T-helper 2 cell treated with Interferon-gamma antibody and Interleukin-4, amounts not matched to agents 5 μg/mL and 100 μg/mL, for 36 hours (primary cell): ENCODE results near the gene ADAMTSL3.

Experiments used
- DNase-seq: peaks from one replicate; pipeline ENCODE4 v3.0.0; 2021; ENCODE audit warnings: low spot score
- H3K27ac Mint-ChIP-seq: one replicate; pipeline ENCODE4 v1.8.0; 2021; ENCODE audit warnings: mild to moderate bottlenecking, mixed read lengths
- H3K27me3 Mint-ChIP-seq: one replicate; pipeline ENCODE4 v1.8.0; 2021; ENCODE audit warnings: low read depth, mixed read lengths
- H3K36me3 Mint-ChIP-seq: one replicate; pipeline ENCODE4 v1.8.0; 2021; ENCODE audit warnings: low read depth, mixed read lengths
- H3K4me1 Mint-ChIP-seq: one replicate; pipeline ENCODE4 v1.8.0; 2021; ENCODE audit warnings: low read depth, mixed read lengths
- H3K4me3 Mint-ChIP-seq: one replicate; pipeline ENCODE4 v1.8.0; 2022; ENCODE audit warnings: mild to moderate bottlenecking, moderate library complexity, mixed read lengths
- H3K9me3 Mint-ChIP-seq: one replicate; pipeline ENCODE4 v1.8.0; 2021; ENCODE audit warnings: mixed read lengths

The ADAMTSL3 gene

DNA sequence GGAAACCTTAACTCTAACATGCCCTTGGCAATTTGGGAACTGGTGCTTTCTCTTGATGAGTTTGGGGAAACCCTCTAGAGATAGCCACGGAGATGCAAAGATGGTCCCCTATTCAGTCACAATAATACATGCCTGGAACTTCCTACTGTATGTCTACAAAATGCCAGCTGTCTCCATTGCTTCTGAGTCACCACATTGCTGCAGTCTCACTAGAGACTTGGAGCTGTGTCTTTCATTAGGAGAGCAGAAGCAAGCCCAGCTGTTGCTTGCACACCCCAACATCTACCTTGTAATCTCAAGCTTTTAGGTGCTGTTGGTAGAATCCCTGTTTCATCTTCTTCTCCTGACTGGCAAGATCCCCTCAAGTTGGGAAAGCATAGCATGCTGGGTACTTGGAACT is 261.0 kb downstream of the ADAMTSL3 start:
- no peak for DNase-seq
- Mint-ChIP-seq H3K9me3 (peaks cover 2% of the 10 kb centered on the region), H3K27me3 (peaks cover 3% of the 10 kb centered on the region), H3K4me3 (no peak overlapping the region), H3K36me3 (peaks cover 2% of the 10 kb centered on the region), H3K27ac (no peak overlapping the region), H3K4me1 (peaks cover 23% of the 10 kb centered on the region)

DNA sequence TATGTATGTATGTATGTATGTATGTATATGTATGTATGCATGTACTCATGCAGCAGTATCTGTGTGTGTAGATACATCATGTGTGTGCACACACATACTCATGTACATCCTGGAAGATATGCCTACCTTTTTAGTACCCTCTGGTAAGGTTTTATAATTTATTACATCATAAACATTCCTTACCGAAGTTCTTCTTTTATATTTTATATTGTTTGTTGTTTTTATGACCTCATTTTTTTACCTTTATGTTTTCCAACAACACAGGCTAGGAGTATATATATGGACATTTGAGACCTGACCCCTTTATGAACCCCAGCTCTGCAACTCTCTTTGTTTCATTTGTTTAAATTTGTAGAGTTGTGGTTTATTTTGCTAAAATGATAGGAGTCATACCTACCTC is 263.5 kb downstream of the ADAMTSL3 start:
- Mint-ChIP-seq H3K27me3 (peaks cover 3% of the 10 kb centered on the region), H3K4me3 (no peak overlapping the region), H3K9me3 (no peaks in the 10 kb centered on the region), H3K4me1 (peaks cover 25% of the 10 kb centered on the region), H3K36me3 (no peaks in the 10 kb centered on the region), H3K27ac (no peak overlapping the region)
- no peak for DNase-seq

DNA sequence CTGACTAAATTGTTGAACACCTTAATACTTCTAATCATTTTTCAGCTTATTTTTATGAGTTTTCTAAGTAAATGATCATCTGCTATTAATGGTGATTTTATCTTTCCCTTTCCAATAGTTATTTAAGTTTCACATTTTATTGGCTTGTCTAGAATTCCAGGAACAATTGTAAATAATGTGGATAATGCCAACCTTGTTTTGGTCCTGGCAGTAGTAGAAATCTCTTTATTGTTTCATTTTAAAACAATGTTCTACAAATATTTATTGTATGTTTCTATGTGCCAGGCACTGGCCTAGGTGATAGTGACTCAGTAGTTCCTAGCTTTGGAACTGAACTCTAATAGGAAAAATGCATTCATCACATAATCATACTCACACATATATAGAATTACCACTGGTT is 264.1 kb downstream of the ADAMTSL3 start:
- Mint-ChIP-seq H3K36me3 (no peaks in the 10 kb centered on the region), H3K9me3 (no peaks in the 10 kb centered on the region), H3K4me3 (no peak overlapping the region), H3K27me3 (peaks cover 3% of the 10 kb centered on the region), H3K27ac (no peak overlapping the region), H3K4me1 (peaks cover 25% of the 10 kb centered on the region)
- DNase-seq = no peak

DNA sequence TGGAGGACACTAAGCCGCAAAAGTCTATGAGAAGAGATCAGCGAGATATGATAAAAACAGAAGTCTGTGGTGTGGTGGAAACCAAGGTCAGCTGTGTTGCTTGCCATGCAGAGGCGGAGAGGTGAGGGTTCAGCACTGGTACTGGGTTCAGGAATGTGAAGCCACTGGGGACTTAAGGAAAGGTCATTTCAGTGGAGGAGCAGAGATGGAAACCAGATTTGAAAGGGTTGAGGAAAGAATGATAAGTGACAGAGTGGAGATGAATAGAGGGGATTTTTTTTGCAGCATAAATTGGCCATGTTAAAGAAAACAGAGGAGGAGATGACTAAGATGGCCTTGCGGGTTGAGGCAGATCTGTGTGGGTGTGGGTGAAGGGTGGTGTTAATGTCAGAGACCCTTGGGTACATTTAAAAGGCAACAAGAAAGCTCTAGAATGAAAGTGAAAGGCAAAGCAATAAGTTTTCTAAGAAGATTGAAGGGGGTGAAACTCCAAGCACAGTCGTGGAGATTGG is 265.5 kb downstream of the ADAMTSL3 start:
- H3K4me1 Mint-ChIP-seq = peaks cover 22% of the 10 kb centered on the region
- peaks cover 3% of the 10 kb centered on the region for H3K27me3 Mint-ChIP-seq
- H3K36me3 Mint-ChIP-seq = no peaks in the 10 kb centered on the region
- H3K4me3 Mint-ChIP-seq = peak overlapping the region; percentile 74
- H3K9me3 Mint-ChIP-seq = no peaks in the 10 kb centered on the region
- DNase-seq = peak; percentile 83
- H3K27ac Mint-ChIP-seq = peak overlapping the region; percentile 86

DNA sequence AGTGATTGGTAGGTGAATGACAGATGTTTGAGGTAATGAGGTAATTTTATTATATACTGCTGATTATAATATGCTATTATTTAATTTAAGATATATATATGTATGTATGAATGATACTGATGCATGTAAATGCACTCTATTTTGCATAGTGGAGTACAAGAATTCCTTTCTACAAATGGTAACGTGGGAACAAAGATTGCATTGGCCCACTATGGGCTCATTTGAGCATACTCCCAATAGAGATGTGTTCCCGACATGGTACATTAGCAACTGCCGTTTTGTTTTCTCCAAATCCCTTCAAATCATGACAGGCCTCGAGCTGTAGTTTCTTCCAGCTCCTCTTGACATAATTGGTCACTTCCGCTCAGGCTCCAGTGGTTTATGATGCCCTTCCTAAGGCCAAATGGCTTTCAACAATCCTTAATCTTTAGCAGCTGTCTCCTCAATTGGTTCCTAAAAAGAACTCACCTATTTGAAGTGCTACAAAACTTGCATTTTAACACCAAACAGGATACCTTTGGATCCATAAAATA is 266.1 kb downstream of the ADAMTSL3 start:
- peak overlapping the region; percentile 86 for H3K27ac Mint-ChIP-seq
- H3K27me3 Mint-ChIP-seq = peaks cover 3% of the 10 kb centered on the region
- H3K4me1 Mint-ChIP-seq = peaks cover 24% of the 10 kb centered on the region
- no peaks in the 10 kb centered on the region for H3K9me3 Mint-ChIP-seq
- H3K36me3 Mint-ChIP-seq = no peaks in the 10 kb centered on the region
- peak overlapping the region; percentile 74 for H3K4me3 Mint-ChIP-seq
- DNase-seq = no peak

DNA sequence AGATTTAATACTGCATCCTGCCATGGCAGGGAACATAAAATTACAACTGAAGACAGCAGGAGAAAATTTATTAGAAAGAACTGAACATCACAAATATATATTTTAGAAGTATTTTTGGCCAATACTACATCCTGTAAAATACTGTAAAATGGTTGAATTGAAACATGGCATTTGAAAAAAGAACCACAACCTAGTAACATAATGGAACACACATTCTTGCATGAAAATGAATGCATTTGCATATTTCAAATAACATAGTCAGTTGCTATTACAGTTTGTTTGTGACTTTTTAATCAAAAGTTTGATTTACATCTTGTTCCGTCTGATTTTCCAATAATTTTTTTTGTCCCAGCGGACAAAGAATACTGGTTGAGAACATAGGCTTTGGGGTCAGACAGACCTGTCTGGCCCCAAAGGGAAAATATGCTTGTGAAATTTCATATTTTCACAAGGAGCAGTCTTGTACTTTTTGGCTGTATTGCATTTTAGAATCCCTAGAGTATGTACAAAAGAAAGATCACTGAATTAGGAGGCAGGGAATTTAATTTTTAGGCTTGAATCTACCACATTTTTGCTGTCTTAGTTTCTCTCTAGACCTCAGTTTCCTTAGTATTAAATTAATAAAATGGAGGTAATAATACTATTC is 268.8 kb downstream of the ADAMTSL3 start:
- H3K36me3 Mint-ChIP-seq = peaks cover 4% of the 10 kb centered on the region

DNA sequence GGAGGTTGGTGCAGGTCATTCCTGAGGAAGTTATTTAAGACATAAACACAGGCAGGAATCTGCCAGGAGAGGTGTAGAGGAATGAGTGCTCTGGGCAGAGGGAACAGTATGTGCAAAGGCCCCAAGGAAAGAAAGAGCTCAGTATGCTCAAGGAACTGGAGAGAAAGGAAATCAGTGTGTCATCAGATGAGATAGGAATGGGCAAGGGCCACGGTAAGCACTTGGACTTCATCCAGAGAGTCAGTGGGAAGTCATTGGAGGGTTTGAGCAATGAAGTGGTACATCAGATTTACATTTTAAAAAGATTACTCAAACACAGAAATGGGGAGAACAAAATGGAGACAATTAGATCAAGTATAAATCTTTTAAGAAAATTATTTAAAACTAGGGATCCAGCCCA is 272.2 kb downstream of the ADAMTSL3 start:
- no peak for DNase-seq
- no peak overlapping the region for H3K27ac Mint-ChIP-seq
- H3K4me1 Mint-ChIP-seq = peaks cover 31% of the 10 kb centered on the region
- no peaks in the 10 kb centered on the region for H3K27me3 Mint-ChIP-seq
- no peaks in the 10 kb centered on the region for H3K9me3 Mint-ChIP-seq
- H3K36me3 Mint-ChIP-seq = peaks cover 4% of the 10 kb centered on the region
- no peak overlapping the region for H3K4me3 Mint-ChIP-seq

More for the DNA sequence above, 268.8 kb downstream of the ADAMTSL3 start:
- Mint-ChIP-seq H3K27ac (no peak overlapping the region), H3K27me3 (no peaks in the 10 kb centered on the region), H3K9me3 (no peaks in the 10 kb centered on the region), H3K4me3 (no peak overlapping the region), H3K4me1 (peaks cover 30% of the 10 kb centered on the region)
- DNase-seq = no peak

DNA sequence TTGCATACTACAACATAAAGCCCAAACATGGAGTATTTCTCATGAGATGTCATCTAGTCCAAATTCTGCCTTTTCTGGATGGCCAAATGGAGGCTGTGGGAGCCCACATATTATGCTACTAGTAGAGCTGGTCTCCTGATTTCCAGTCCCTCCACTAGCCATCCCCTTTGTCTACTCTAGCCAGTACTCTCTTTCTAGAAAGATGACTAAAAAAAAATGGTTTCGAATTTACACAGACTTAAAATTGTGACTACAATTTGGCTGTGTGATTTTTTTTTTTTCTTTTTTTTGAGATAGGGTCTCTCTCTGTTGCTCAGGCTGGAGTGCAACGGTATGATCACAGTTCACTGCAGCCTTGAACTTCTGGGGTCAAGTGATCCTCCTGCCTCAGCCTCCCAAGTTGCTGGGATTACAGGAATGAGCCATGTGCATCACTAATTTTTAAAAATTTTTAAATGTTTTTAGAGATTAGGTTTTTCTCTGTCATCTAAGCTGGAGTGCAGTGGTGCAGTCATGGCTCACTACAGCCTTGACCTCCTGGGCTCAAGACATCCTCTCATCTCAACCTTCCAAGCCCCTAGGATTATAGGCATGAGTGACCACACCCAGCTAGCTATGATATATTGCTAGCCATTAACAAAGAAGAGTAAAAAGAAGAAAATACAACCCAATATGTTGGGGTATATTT is 273.9 kb downstream of the ADAMTSL3 start:
- no peak for DNase-seq
- Mint-ChIP-seq H3K27me3 (peaks cover 2% of the 10 kb centered on the region), H3K9me3 (peaks cover 13% of the 10 kb centered on the region), H3K27ac (peak overlapping the region; percentile 87), H3K36me3 (peaks cover 10% of the 10 kb centered on the region), H3K4me1 (peaks cover 34% of the 10 kb centered on the region), H3K4me3 (peak overlapping the region; percentile 68)

DNA sequence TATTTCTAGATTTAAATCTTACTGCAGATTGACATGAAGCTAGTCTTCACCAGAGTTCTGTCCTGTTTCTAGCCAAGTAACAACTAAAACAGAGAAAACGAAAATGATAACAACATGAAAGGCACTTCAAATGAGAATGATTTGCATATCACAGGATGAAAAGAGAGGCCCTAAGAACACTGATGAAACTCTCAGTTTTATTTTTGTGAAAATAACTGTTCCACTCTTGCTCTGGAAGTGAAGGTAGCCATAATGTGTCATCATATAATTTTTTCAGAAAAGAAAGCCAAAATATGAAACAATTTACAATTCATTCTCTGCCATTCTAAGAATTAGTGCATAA is 274.4 kb downstream of the ADAMTSL3 start:
- Mint-ChIP-seq H3K27ac (peak overlapping the region; percentile 87), H3K36me3 (peaks cover 12% of the 10 kb centered on the region), H3K4me1 (peaks cover 34% of the 10 kb centered on the region), H3K4me3 (peak overlapping the region; percentile 68), H3K9me3 (peaks cover 18% of the 10 kb centered on the region), H3K27me3 (peaks cover 2% of the 10 kb centered on the region)
- DNase-seq = no peak

DNA sequence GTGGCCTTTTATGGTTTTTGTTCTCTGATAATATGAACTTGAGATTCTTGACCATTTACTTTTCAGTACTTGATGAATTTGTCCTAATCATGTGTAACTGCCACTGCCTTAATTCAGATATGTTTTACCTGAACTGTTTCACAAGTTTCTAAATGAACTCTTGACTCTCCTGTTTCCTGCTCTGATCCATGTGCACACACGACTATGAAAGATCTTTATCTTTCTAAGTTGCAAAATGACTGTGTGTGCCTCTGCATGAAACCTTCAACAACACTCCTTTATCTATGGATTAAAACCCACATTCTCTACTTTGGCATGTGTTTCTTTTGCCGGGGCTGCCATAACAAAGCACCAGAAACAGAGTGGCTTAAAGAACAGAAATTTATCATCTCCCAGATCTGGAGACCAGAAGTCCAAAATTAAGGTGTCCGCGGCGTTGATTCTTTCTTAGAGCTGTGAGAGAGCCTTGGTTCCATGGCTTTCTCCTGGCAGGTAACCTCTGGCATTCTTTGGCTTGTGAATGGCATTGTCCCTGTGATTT is 275.0 kb downstream of the ADAMTSL3 start:
- Mint-ChIP-seq H3K4me3 (peak overlapping the region; percentile 60), H3K36me3 (peaks cover 12% of the 10 kb centered on the region), H3K9me3 (peaks cover 21% of the 10 kb centered on the region), H3K27ac (peak overlapping the region; percentile 87), H3K27me3 (peaks cover 2% of the 10 kb centered on the region), H3K4me1 (peaks cover 34% of the 10 kb centered on the region)
- peak; percentile 49 for DNase-seq

DNA sequence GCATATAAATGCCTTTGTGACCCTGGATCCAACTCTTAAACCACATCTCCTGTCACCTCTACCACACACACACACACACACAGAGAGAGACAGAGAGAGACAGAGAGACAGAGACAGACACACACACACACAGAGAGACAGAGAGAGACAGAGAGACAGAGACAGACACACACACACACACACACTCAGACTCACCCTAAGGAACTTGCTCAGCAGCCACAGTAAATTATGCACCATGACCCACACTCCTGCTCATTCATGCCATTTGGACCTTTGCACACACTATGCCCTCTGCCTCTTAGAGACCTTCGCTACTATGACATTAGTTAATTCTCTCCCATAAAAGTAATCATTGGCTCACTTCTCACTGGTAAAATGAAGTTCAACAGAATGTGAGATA is 275.7 kb downstream of the ADAMTSL3 start:
- Mint-ChIP-seq H3K4me1 (peaks cover 32% of the 10 kb centered on the region), H3K9me3 (peaks cover 27% of the 10 kb centered on the region), H3K27ac (peak overlapping the region; percentile 87), H3K36me3 (peaks cover 12% of the 10 kb centered on the region), H3K27me3 (peaks cover 2% of the 10 kb centered on the region), H3K4me3 (peak overlapping the region; percentile 60)
- no peak for DNase-seq

DNA sequence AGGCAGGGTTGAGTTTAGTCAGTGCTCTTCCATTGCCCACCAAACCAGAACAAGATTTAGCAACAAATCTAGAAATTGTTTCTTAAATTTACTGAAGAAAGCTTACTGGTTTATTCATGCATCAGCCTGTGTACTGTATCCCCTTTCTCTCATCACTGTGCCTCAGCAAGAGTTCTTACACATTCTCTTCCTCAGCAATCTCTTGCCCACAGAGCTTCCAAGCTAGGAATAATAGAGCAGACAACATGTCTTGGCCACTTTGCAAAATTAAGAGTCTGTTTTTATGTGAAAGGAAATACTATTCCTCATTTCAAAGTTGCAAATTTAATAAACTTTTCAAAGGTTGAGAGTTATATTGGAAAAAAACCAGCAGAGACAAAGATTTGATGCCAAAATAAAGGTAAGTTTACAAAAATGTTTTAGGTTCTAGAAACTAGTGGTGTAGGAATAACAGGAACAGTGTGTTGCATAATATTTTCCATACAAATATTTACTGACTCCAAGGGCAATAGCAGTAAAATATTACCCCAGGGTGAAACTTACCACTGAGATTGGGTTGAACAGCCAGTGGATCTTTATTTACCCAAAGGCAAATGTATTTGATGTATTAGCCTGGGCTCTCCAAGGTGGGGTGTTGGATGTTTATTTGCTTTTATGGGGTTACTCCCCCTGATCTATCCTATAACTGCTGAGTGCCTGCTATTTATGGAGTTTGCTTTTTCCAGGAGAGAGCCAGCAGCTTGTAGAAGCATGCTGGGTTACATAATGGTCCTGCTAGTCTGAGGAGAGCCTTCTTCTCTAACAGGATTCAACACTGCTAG is 276.7 kb downstream of the ADAMTSL3 start:
- H3K9me3 Mint-ChIP-seq = peaks cover 32% of the 10 kb centered on the region
- no peak for DNase-seq
- peaks cover 31% of the 10 kb centered on the region for H3K4me1 Mint-ChIP-seq
- H3K36me3 Mint-ChIP-seq = peaks cover 13% of the 10 kb centered on the region
- no peak overlapping the region for H3K4me3 Mint-ChIP-seq
- peaks cover 4% of the 10 kb centered on the region for H3K27me3 Mint-ChIP-seq
- no peak overlapping the region for H3K27ac Mint-ChIP-seq

DNA sequence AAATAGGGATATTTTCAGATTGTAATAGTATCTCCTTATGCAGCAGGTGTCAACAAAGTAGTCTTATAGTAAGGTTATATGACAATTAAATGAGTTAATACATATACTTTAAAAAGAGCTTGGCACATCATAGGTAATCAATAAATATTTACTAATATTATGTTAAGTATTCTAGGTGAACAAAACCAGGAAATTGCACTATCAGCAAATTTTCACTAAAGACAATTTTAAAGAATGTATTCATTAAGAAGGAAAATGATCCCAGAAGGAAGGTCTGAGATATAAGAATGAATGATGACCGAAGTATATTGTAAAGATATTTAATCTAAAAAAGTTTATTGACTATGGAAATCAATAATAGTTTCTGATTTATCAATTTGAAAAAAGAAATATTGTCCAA is 281.9 kb downstream of the ADAMTSL3 start:
- Mint-ChIP-seq H3K4me1 (peaks cover 3% of the 10 kb centered on the region), H3K27ac (no peak overlapping the region), H3K9me3 (peaks cover 32% of the 10 kb centered on the region), H3K4me3 (no peak overlapping the region), H3K36me3 (peaks cover 10% of the 10 kb centered on the region), H3K27me3 (peaks cover 18% of the 10 kb centered on the region)
- no peak for DNase-seq
